SJSA1 (cell line): ENCODE data around the gene SLC45A3. TPM values are rescaled to one million over a fixed set of nuclear protein-coding genes. Genes with fewer than 3 reads are reported as not detected.

Experiments used
- DNase-seq, 2 experiments: peaks; one replicate each; pipeline ENCODE4 v3.0.0-alpha.2; 2015 to 2020; ENCODE audit warnings: low spot score in 2 of 2, low read depth in 1 of 2
- H3K27ac ChIP-seq: fragments of 250-450 bp; sonication (Bioruptor Pico); 2 replicates; pipeline ENCODE4 v1.5.1; 2020; ENCODE audit warnings: mild to moderate bottlenecking, moderate library complexity
- H3K27me3 ChIP-seq: fragments of 250-450 bp; sonication (Bioruptor Pico); replicated peaks from 2 replicates; pipeline ENCODE4 v1.5.1; 2020; ENCODE audit warnings: mild to moderate bottlenecking, moderate library complexity
- H3K36me3 ChIP-seq: fragments of 250-450 bp; sonication (Bioruptor Pico); 2 replicates; pipeline ENCODE4 v1.5.1; 2020; ENCODE audit warnings: mild to moderate bottlenecking
- H3K4me1 ChIP-seq: fragments of 250-450 bp; sonication (Bioruptor Pico); replicated peaks from 2 replicates; pipeline ENCODE4 v1.6.1; 2021; ENCODE audit warnings: mild to moderate bottlenecking
- H3K4me3 ChIP-seq: fragments of 250-450 bp; sonication (Bioruptor Pico); 2 replicates; pipeline ENCODE4 v1.5.1; 2020; ENCODE audit warnings: mild to moderate bottlenecking
- H3K9me3 ChIP-seq: fragments of 250-450 bp; sonication (Bioruptor Pico); replicated peaks from 2 replicates; pipeline ENCODE4 v1.5.1; 2020; ENCODE audit warnings: mild to moderate bottlenecking
- total RNA-seq: library from RNA; depleted of rRNA; stranded (reverse); fragments of >200 nt; shearing (Covaris generic); gene quantifications from 2 replicates; pipeline ENCODE4 v1.2.3, GENCODE V29; 2014

Gene SLC45A3
- total RNA-seq, 1 experiment from 2014 or later, result 2.4 TPM

DNA sequence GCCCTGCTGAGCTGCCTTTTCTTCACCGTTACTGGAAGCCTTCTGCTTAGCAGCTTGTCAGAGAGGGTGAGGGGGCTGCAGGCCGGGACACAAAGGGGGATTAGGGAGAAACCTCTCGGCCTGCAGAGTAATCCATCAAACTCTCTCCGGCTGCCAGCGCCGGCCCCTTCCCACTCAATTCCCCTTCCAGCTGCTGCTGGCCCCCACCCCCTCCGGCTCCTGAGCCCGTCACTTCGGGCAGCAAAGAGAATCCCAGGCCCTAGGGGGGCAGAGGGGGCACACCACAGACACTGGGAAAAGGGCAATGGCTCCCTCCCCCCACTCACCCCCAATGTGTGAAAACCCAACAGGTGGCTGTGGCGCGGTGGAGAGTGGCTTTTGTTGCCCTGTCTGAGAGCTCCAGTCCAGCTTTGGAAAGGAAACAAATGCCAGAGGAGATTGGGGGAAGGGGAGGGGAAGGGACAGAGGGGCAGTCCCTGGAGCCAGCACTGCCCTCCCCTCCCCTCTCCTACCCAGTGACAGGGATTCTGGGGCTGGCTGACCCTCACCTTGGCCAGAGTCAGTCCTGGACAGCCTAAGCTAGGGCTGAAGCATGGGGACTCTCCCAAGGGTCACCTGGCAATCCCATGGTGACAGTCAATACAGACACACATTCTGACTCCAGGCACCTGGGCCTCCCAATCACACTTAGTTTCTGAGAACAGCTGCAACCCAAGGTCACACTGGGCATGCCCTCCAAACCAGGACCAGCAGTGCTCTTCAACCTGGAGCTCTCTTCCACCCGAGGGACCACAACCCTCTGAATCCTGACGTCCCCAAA is 9.5 kb downstream of the SLC45A3 start:
- Histone ChIP-seq H3K27ac (no peak overlapping the region), H3K27me3 (no peaks in the 10 kb centered on the region), H3K4me1 (peaks cover 15% of the 10 kb centered on the region), H3K4me3 (no peak overlapping the region), H3K9me3 (no peaks in the 10 kb centered on the region), H3K36me3 (no peaks in the 10 kb centered on the region)
- no peak for DNase-seq

- Histone ChIP-seq H3K4me1 (peaks cover 15% of the 10 kb centered on the region), H3K27me3 (no peaks in the 10 kb centered on the region), H3K27ac (no peak overlapping the region), H3K36me3 (no peaks in the 10 kb centered on the region), H3K4me3 (no peak overlapping the region), H3K9me3 (no peaks in the 10 kb centered on the region)
- no peak for DNase-seq
These were observed 10.2 kb downstream of the SLC45A3 start for GRCh38 chr1:205670150-205670446.

DNA sequence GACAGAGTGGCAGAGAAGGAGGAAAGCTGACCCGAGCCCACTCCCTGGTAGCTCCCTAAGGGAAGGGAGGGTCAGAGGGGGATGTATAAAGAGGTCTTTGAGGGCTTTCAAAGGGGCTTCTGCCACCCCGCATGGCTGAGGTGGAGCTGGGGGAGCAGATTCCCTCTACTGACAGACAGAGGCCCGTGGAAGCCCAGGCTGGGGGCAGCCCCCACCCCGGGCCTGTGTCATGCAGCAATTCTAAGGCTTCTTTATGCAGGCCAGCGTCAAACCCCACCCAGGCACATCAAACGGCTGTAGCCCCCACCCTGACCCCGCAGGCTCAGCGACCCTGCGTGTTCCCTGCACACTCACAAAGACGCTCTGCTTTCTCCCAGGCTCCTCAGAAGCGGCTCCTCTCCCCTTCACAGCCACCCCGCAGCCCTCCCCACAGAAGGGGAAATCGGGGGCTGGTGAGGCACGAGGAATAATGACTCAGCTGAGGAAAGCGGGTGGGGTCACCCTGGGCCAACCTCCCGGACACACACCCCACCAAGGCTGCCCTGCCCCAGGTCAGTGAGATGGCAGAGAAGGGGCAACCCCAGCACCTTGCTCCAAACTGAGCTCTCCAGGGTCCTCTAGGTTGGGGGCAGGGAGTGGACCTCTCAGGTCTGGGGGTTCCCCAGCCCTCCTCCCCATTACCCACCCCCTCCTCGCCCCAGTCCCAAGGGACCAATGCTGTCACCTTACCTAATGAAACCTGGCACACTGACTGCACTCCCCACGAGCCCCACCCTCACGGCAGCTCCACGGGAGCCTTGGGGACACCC is 10.8 kb downstream of the SLC45A3 start:
- no peak for DNase-seq
- H3K4me1 ChIP-seq, result peaks cover 15% of the 10 kb centered on the region
- H3K9me3 ChIP-seq, result no peaks in the 10 kb centered on the region
- H3K36me3 ChIP-seq, result no peaks in the 10 kb centered on the region
- no peaks in the 10 kb centered on the region for H3K27me3 ChIP-seq
- no peak overlapping the region for H3K4me3 ChIP-seq
- no peak overlapping the region for H3K27ac ChIP-seq

GRCh38 chr1:205668951-205669340 is 11.4 kb downstream of the SLC45A3 start:
- H3K4me1 ChIP-seq, result peaks cover 15% of the 10 kb centered on the region
- H3K27me3 ChIP-seq, result no peaks in the 10 kb centered on the region
- H3K36me3 ChIP-seq, result no peaks in the 10 kb centered on the region
- no peaks in the 10 kb centered on the region for H3K9me3 ChIP-seq
- no peak overlapping the region for H3K27ac ChIP-seq
- no peak overlapping the region for H3K4me3 ChIP-seq
- DNase-seq, result no peak

DNA sequence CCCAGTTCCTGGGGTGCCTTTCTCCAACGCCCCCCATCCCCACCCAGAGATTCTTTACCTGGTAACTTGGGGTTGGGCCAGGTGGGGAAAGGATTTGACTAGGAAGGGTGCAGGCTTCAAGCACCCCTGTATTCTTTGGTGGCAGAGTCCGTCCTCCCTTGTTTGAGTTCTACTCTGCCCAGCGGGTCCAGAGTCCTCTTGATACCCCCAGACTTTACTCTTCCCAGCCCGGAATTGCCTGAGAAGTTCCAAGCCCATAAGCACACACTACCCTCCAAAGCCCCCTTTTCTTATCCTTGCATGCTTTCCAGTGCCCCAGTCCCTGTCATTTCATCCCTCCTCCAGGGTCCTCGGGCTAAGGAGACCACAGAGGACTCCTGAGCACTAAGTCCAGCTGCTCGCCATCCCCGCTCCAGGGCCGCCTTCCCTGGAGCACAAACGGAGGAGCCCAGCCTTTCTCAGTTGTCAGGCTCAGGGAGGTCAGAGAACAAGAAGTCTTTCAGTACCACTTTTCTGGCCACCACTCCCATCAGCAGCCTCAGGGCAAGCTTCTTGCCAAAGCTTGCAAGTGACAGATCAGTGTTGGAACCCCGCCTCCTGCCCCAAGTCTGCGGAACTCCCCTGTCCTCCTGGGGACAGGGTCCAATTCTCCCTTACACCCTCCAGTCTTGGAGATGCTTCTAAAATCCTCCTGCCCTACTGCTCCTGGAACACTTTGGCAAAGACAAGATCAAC is 12.2 kb downstream of the SLC45A3 start:
- H3K4me3 ChIP-seq, result no peak overlapping the region
- no peak for DNase-seq
- H3K4me1 ChIP-seq, result peaks cover 15% of the 10 kb centered on the region
- no peak overlapping the region for H3K27ac ChIP-seq
- H3K9me3 ChIP-seq, result no peaks in the 10 kb centered on the region
- no peaks in the 10 kb centered on the region for H3K36me3 ChIP-seq
- no peaks in the 10 kb centered on the region for H3K27me3 ChIP-seq

GRCh38 chr1:205666372-205667166 is 13.7 kb downstream of the SLC45A3 start:
- peaks cover 7% of the 10 kb centered on the region for H3K4me1 ChIP-seq
- no peaks in the 10 kb centered on the region for H3K9me3 ChIP-seq
- no peak overlapping the region for H3K27ac ChIP-seq
- no peak overlapping the region for H3K4me3 ChIP-seq
- no peaks in the 10 kb centered on the region for H3K36me3 ChIP-seq
- DNase-seq, result no peak
- no peaks in the 10 kb centered on the region for H3K27me3 ChIP-seq

DNA sequence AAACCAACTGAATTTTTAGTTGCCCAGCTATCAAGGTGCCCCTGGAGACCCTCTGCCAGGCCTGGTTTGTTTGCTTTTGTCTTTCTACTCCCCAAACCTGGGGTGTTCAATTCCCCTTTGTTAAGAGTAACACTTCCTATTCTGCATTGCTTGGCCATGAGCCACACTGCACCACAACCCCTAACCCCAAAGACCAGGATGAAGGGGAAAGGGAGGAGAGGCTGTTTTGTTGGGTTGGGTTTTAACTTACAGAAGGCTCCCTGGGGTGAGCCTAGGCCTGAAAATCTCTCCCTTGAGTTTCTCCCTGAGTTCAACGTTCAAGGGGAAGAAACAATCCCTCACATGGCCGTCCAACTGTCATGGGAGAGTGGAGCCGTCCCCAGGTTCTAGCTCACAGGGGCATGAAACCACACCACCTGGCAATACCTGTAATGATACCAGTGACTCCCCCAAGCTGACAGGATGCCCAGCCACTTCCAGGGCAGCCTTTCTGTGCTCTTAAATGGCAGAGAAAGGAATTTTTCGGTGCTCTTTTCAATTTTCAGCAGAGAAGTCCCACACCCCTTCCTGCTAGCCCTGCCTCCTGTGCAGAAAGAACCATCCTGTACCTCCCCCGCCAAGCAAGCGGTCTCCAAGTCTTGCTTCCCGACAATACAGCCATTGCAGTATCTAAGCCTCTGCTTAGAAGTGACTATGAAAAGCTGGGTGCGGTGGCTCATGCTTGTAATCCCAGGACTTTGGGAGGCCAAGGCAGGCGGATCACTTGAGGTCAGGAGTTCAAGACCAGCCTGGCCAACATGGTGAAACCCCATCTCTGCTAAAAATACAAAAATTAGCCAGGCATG is 14.9 kb downstream of the SLC45A3 start:
- no peaks in the 10 kb centered on the region for H3K27me3 ChIP-seq
- no peaks in the 10 kb centered on the region for H3K36me3 ChIP-seq
- H3K4me3 ChIP-seq, result no peak overlapping the region
- H3K9me3 ChIP-seq, result no peaks in the 10 kb centered on the region
- H3K27ac ChIP-seq, result no peak overlapping the region
- DNase-seq, result no peak
- H3K4me1 ChIP-seq, result no peaks in the 10 kb centered on the region

DNA sequence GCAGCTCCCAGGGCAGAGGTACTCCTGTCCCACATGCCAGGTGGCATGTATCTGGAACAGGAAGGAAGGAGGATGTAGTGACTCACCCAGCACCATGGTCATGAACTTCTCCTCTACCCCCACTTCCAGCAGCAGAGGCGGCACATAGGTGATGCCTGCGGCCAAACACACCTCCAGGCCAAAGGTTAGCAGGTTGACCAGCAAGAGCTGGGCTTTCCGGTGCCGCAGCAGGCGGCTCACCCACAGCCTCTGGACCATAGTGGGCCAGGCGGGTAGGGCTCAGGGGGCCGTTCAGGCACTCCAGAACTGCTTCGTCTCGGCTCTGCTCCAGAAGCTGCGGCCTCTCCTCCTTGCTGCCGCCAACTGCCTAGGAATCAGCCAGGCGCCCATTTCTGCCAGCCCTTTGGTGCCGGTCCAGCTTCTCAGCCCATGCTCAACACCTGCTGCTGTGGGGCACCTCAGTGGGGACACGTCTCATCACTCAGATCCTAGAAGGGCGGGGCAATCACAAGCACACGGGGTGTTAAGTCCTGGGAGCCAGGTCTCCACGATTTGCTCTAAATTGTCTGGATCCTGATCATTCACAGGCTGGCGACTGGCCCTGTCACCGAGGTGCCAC is 15.8 kb downstream of the SLC45A3 start:
- DNase-seq, result no peak
- H3K4me1 ChIP-seq, result no peaks in the 10 kb centered on the region
- H3K36me3 ChIP-seq, result no peaks in the 10 kb centered on the region
- H3K4me3 ChIP-seq, result no peak overlapping the region
- no peaks in the 10 kb centered on the region for H3K27me3 ChIP-seq
- H3K27ac ChIP-seq, result no peak overlapping the region
- H3K9me3 ChIP-seq, result no peaks in the 10 kb centered on the region

DNA sequence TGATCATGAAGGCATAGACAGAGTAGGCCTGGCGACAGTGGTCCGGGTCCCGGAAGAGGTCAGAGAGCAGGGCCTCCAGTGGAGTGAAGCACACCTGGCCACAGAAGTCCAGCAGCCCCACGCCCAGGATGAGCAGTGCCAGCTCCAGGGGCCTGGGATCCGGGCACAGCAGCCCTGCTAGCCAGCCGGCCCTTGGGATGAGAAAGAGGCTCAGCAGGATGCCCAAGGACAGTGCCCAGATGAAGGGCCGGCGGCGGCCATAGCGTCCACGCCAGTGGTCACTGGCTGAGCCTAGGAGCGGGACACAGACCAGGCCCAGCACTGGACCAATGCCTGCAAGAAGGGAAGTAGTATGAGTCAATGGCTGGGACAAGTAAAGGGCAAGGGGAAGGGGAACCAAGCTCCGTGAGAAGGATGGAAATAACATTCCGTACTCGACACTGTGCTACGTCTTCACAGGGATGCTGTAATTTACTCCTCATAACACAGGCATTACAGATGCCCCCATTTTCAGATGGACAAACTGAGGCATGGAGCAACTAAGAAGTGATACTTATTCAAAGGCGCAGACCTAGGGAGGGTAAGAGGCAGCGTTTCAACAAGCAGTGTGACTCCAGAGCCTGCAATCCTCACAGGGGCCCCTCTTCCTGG is 16.9 kb downstream of the SLC45A3 start:
- DNase-seq, result no peak
- H3K27ac ChIP-seq, result no peak overlapping the region
- H3K27me3 ChIP-seq, result no peaks in the 10 kb centered on the region
- no peaks in the 10 kb centered on the region for H3K36me3 ChIP-seq
- H3K4me1 ChIP-seq, result no peaks in the 10 kb centered on the region
- H3K4me3 ChIP-seq, result no peak overlapping the region
- no peaks in the 10 kb centered on the region for H3K9me3 ChIP-seq

DNA sequence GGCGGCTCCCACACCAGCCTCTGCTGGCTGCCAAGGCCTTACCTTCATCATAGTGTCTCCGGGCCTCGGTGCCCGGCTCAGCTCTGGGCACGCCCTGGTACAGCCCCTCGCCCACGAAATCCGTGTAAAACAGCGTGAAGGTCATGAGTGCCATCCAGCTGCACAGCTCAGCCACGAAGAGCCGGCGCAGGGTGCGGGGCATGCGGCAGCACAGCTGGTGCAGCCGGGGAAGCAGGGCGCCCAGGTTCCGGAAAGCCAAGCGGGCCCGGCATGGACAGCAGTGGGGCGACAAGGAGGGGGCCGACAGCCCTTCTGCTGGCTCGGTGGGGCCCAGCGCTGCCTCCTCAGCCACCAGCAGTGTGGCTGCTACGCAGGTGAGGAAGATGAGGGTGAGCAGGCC is 17.5 kb downstream of the SLC45A3 start:
- Histone ChIP-seq H3K27ac (no peak overlapping the region), H3K4me3 (no peak overlapping the region), H3K36me3 (no peaks in the 10 kb centered on the region), H3K9me3 (no peaks in the 10 kb centered on the region), H3K4me1 (no peaks in the 10 kb centered on the region), H3K27me3 (no peaks in the 10 kb centered on the region)
- DNase-seq, result no peak

DNA sequence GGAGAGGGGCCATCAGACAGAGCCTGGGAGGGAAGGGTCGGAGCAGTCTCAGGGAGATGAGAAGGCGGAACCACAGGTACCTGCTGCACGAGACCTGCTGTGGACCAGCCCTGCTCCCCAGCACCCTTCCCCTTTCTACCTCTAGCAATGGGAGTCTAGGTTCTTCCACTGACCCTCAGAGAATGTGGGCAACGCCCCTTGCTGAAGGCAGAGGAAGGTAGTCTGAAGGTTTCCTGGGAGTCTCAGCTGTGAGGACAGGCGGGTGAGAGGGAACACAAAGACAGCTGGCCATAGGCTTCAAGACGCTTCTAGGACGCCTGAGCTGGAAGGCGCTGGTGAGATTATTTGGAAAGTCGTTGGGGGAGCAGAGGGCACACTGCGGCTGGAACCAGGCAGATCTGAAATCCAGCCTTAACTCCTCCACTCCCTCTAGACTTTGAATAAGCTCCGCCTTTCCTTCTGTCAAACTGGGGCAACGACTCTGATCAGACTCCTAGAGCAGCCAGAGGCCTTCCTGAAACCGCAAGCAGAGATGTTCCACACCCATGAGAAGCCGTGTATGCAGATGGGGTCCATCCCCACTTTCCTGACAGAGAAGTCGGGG is 18.1 kb downstream of the SLC45A3 start:
- Histone ChIP-seq H3K27me3 (no peaks in the 10 kb centered on the region), H3K9me3 (no peaks in the 10 kb centered on the region), H3K27ac (no peak overlapping the region), H3K36me3 (no peaks in the 10 kb centered on the region), H3K4me1 (no peaks in the 10 kb centered on the region), H3K4me3 (no peak overlapping the region)
- no peak for DNase-seq
